Measurements from ENCODE around the gene TMEM18. TPM values are rescaled to one million over a fixed set of nuclear protein-coding genes. Genes with fewer than 3 reads are reported as not detected.
A peak's percentile ranks its signal among the peaks of the same experiment; 100 is the strongest.
"Not testable (repeated sequence)": the region's sequence is repeated elsewhere in the genome, so short reads cannot be mapped to it uniquely, and the experiment has no call there.

TMEM18 gene
- total RNA-seq, 1 donor from 2014 or later = 18.6 TPM

GRCh38 chr2:693606-694005 is 16.4 kb upstream of the TMEM18 start:
- no peak for DNase-seq (ENCODE audit: low spot score)

- DNase-seq (ENCODE audit: low spot score) = no peak
These were observed 15.6 kb upstream of the TMEM18 start for GRCh38 chr2:692767-693166.

GRCh38 chr2:691821-692761 is 14.9 kb upstream of the TMEM18 start:
- DNase-seq (ENCODE audit: low spot score) = no peak

GRCh38 chr2:690799-691198 is 13.6 kb upstream of the TMEM18 start:
- no peak for DNase-seq (ENCODE audit: low spot score)

- DNase-seq (ENCODE audit: low spot score) = no peak
These were observed 12.8 kb upstream of the TMEM18 start for GRCh38 chr2:689877-690510.

GRCh38 chr2:689237-689636 is 12.0 kb upstream of the TMEM18 start:
- no peak for DNase-seq (ENCODE audit: low spot score)

- DNase-seq (ENCODE audit: low spot score) = no peak
These were observed 11.4 kb upstream of the TMEM18 start for GRCh38 chr2:688504-689076.

- DNase-seq (ENCODE audit: low spot score) = no peak
These were observed 8.2 kb upstream of the TMEM18 start for GRCh38 chr2:685421-685820.

- not testable (repeated sequence) for DNase-seq (ENCODE audit: low spot score)
These were observed 7.7 kb upstream of the TMEM18 start for GRCh38 chr2:684913-685312.

GRCh38 chr2:682226-682625 is 5.0 kb upstream of the TMEM18 start:
- DNase-seq (ENCODE audit: low spot score) = no peak

GRCh38 chr2:681312-681711 is 4.1 kb upstream of the TMEM18 start:
- no peak for DNase-seq (ENCODE audit: low spot score)

GRCh38 chr2:680496-680895 is 3.3 kb upstream of the TMEM18 start:
- DNase-seq (ENCODE audit: low spot score) = no peak

- DNase-seq (ENCODE audit: low spot score) = no peak
These were observed 1.8 kb upstream of the TMEM18 start for GRCh38 chr2:678964-679363.

- DNase-seq (ENCODE audit: low spot score) = no peak
These were observed 849 bp upstream of the TMEM18 start for GRCh38 chr2:677959-678550.

- DNase-seq (ENCODE audit: low spot score) = peak; percentile 99
These were observed 555 bp downstream of the TMEM18 start for GRCh38 chr2:676647-677055.

GRCh38 chr2:675982-676646 is 1.1 kb downstream of the TMEM18 start:
- peak; percentile 34 for DNase-seq (ENCODE audit: low spot score)

GRCh38 chr2:675460-675859 is 1.7 kb downstream of the TMEM18 start:
- no peak for DNase-seq (ENCODE audit: low spot score)

- DNase-seq (ENCODE audit: low spot score) = no peak
These were observed 2.2 kb downstream of the TMEM18 start for GRCh38 chr2:675051-675450.

GRCh38 chr2:674321-674985 is 2.8 kb downstream of the TMEM18 start:
- DNase-seq (ENCODE audit: low spot score) = no peak

GRCh38 chr2:673615-674320 is 3.4 kb downstream of the TMEM18 start:
- no peak for DNase-seq (ENCODE audit: low spot score)

GRCh38 chr2:673016-673415 is 4.2 kb downstream of the TMEM18 start:
- no peak for DNase-seq (ENCODE audit: low spot score)
